MV-4-11 (cell line): ENCODE measurements around the gene FGD5.
"Not testable (repeated sequence)": the region's sequence is repeated elsewhere in the genome, so short reads cannot be mapped to it uniquely, and the experiment has no call there.

Experiments used
- DNase-seq: peaks from one replicate; lab custom pipeline; 2025; lab: John Stamatoyannopoulos, UW

Gene FGD5

GRCh38 chr3:14876921-14877333, 58.2 kb downstream of the FGD5 start:
- DNase-seq = no peak

- no peak for DNase-seq
Observed at GRCh38 chr3:14877469-14877868, 58.7 kb downstream of the FGD5 start.

- DNase-seq = no peak
Observed at GRCh38 chr3:14879211-14879874, 60.6 kb downstream of the FGD5 start.

- no peak for DNase-seq
Observed at GRCh38 chr3:14880447-14881106, 61.8 kb downstream of the FGD5 start.

GRCh38 chr3:14883226-14883625, 64.5 kb downstream of the FGD5 start:
- DNase-seq = no peak

GRCh38 chr3:14884665-14885064, 65.9 kb downstream of the FGD5 start:
- DNase-seq = no peak

- DNase-seq = no peak
Observed at GRCh38 chr3:14885307-14885706, 66.5 kb downstream of the FGD5 start.

- DNase-seq = no peak
Observed at GRCh38 chr3:14886101-14886500, 67.3 kb downstream of the FGD5 start.

GRCh38 chr3:14889205-14889604, 70.4 kb downstream of the FGD5 start:
- no peak for DNase-seq

- no peak for DNase-seq
Observed at GRCh38 chr3:14889943-14890342, 71.2 kb downstream of the FGD5 start.

- peak; percentile 14 for DNase-seq
Observed at GRCh38 chr3:14890476-14890875, 71.7 kb downstream of the FGD5 start.

- DNase-seq = no peak
Observed at GRCh38 chr3:14891135-14892132, 72.7 kb downstream of the FGD5 start.

GRCh38 chr3:14892226-14892625, 73.5 kb downstream of the FGD5 start:
- DNase-seq = no peak

- DNase-seq = no peak
Observed at GRCh38 chr3:14894085-14894484, 75.3 kb downstream of the FGD5 start.

GRCh38 chr3:14897266-14897665, 78.5 kb downstream of the FGD5 start:
- no peak for DNase-seq

GRCh38 chr3:14898929-14899328, 80.2 kb downstream of the FGD5 start:
- DNase-seq = peak; percentile 15

- no peak for DNase-seq
Observed at GRCh38 chr3:14899993-14900618, 81.3 kb downstream of the FGD5 start.

- peak; percentile 13 for DNase-seq
Observed at GRCh38 chr3:14900881-14901873, 82.4 kb downstream of the FGD5 start.

GRCh38 chr3:14902719-14903118, 84.0 kb downstream of the FGD5 start:
- no peak for DNase-seq

- DNase-seq = not testable (repeated sequence)
Observed at GRCh38 chr3:14903501-14903900, 84.7 kb downstream of the FGD5 start.
